Mucosa of stomach (tissue), 1 donor: ENCODE data around the gene ARSB.
"Not testable (repeated sequence)": the region's sequence is repeated elsewhere in the genome, so short reads cannot be mapped to it uniquely, and the experiment has no call there.

Experiments used
- H3K27me3 ChIP-seq: one replicate; pipeline ENCODE4 v1.7.0; 2013; ENCODE audit warnings: mild to moderate bottlenecking, low read length; ENCODE audit not compliant: control insufficient read depth, insufficient read depth
- H3K36me3 ChIP-seq: one replicate; pipeline ENCODE4 v1.7.0; 2013; ENCODE audit warnings: low read length; ENCODE audit not compliant: control insufficient read depth, insufficient read depth
- H3K4me1 ChIP-seq: one replicate; pipeline ENCODE4 v1.7.0; 2013; ENCODE audit warnings: mild to moderate bottlenecking, low read length; ENCODE audit not compliant: control insufficient read depth, insufficient read depth
- H3K4me3 ChIP-seq: one replicate; pipeline ENCODE4 v1.7.0; 2013; ENCODE audit warnings: low read length
- H3K9ac ChIP-seq: one replicate; pipeline ENCODE4 v1.7.0; 2013; ENCODE audit warnings: mild to moderate bottlenecking, low read length, moderate library complexity
- H3K9me3 ChIP-seq: one replicate; pipeline ENCODE4 v1.7.0; 2013; ENCODE audit warnings: mild to moderate bottlenecking, low read length, moderate library complexity; ENCODE audit not compliant: control insufficient read depth
- donor health status: Pancreatic carcinoma.

The ARSB gene

GRCh38 chr5:78771260-78772205 lies 213.6 kb downstream of the ARSB start:
- Histone ChIP-seq H3K4me3 (no peak overlapping the region), H3K36me3 (no peaks in the 10 kb centered on the region), H3K9me3 (no peaks in the 10 kb centered on the region), H3K4me1 (peaks cover 17% of the 10 kb centered on the region), H3K9ac (no peak overlapping the region), H3K27me3 (no peaks in the 10 kb centered on the region)

GRCh38 chr5:78768781-78769380 lies 216.2 kb downstream of the ARSB start:
- Histone ChIP-seq H3K27me3 (no peaks in the 10 kb centered on the region), H3K4me3 (no peak overlapping the region), H3K9ac (no peak overlapping the region), H3K9me3 (no peaks in the 10 kb centered on the region), H3K36me3 (no peaks in the 10 kb centered on the region), H3K4me1 (peaks cover 25% of the 10 kb centered on the region)

- H3K27me3 ChIP-seq: no peaks in the 10 kb centered on the region
- H3K36me3 ChIP-seq: no peaks in the 10 kb centered on the region
- H3K4me3 ChIP-seq: no peak overlapping the region
- no peaks in the 10 kb centered on the region for H3K9me3 ChIP-seq
- no peak overlapping the region for H3K9ac ChIP-seq
- H3K4me1 ChIP-seq: peaks cover 15% of the 10 kb centered on the region
These were observed 218.7 kb downstream of the ARSB start for GRCh38 chr5:78766412-78766762.

GRCh38 chr5:78765756-78766411 lies 219.2 kb downstream of the ARSB start:
- no peaks in the 10 kb centered on the region for H3K27me3 ChIP-seq
- H3K4me3 ChIP-seq: no peak overlapping the region
- H3K9me3 ChIP-seq: no peaks in the 10 kb centered on the region
- no peaks in the 10 kb centered on the region for H3K36me3 ChIP-seq
- no peak overlapping the region for H3K9ac ChIP-seq
- peaks cover 14% of the 10 kb centered on the region for H3K4me1 ChIP-seq

GRCh38 chr5:78765116-78765515 lies 220.0 kb downstream of the ARSB start:
- Histone ChIP-seq H3K27me3 (no peaks in the 10 kb centered on the region), H3K36me3 (no peaks in the 10 kb centered on the region), H3K4me1 (peaks cover 14% of the 10 kb centered on the region), H3K9me3 (no peaks in the 10 kb centered on the region), H3K4me3 (no peak overlapping the region), H3K9ac (no peak overlapping the region)

GRCh38 chr5:78763659-78764189 lies 221.4 kb downstream of the ARSB start:
- Histone ChIP-seq H3K9ac (no peak overlapping the region), H3K27me3 (no peaks in the 10 kb centered on the region), H3K9me3 (no peaks in the 10 kb centered on the region), H3K4me3 (no peak overlapping the region), H3K4me1 (peaks cover 14% of the 10 kb centered on the region), H3K36me3 (no peaks in the 10 kb centered on the region)

- peaks cover 14% of the 10 kb centered on the region for H3K4me1 ChIP-seq
- not testable (repeated sequence) for H3K4me3 ChIP-seq, H3K9ac ChIP-seq, H3K27me3 ChIP-seq, H3K36me3 ChIP-seq, H3K9me3 ChIP-seq
These were observed 222.4 kb downstream of the ARSB start for GRCh38 chr5:78762743-78763142.

GRCh38 chr5:78761840-78762239 lies 223.3 kb downstream of the ARSB start:
- Histone ChIP-seq H3K9ac (no peak overlapping the region), H3K9me3 (no peaks in the 10 kb centered on the region), H3K36me3 (no peaks in the 10 kb centered on the region), H3K4me1 (peaks cover 14% of the 10 kb centered on the region), H3K27me3 (no peaks in the 10 kb centered on the region), H3K4me3 (no peak overlapping the region)

GRCh38 chr5:78760770-78761169 lies 224.3 kb downstream of the ARSB start:
- Histone ChIP-seq H3K27me3 (no peaks in the 10 kb centered on the region), H3K9me3 (no peaks in the 10 kb centered on the region), H3K9ac (no peak overlapping the region), H3K36me3 (no peaks in the 10 kb centered on the region), H3K4me3 (no peak overlapping the region), H3K4me1 (peaks cover 8% of the 10 kb centered on the region)

GRCh38 chr5:78760366-78760765 lies 224.7 kb downstream of the ARSB start:
- Histone ChIP-seq H3K27me3 (no peaks in the 10 kb centered on the region), H3K4me1 (peaks cover 6% of the 10 kb centered on the region), H3K36me3 (no peaks in the 10 kb centered on the region), H3K4me3 (no peak overlapping the region), H3K9me3 (no peaks in the 10 kb centered on the region), H3K9ac (no peak overlapping the region)

GRCh38 chr5:78758169-78758839 lies 226.8 kb downstream of the ARSB start:
- Histone ChIP-seq H3K4me1 (peaks cover 6% of the 10 kb centered on the region), H3K9ac (no peak overlapping the region), H3K27me3 (no peaks in the 10 kb centered on the region), H3K4me3 (no peak overlapping the region), H3K9me3 (no peaks in the 10 kb centered on the region), H3K36me3 (no peaks in the 10 kb centered on the region)
